Keratinocyte (primary cell): ENCODE results near the gene OTOG. TPM values are rescaled to one million over a fixed set of nuclear protein-coding genes. Genes with fewer than 3 reads are reported as not detected.

ENCODE experiments used
- DNase-seq: peaks from one replicate; pipeline ENCODE4 v3.0.0-alpha.2; 2011; ENCODE audit warnings: low read depth, missing footprints, low spot score
- FAIRE-seq: peaks from 2 replicates; lab custom pipeline; 2011; peaks lifted over from hg19 to GRCh38; lab: Jason Lieb, UNC
- H2AFZ ChIP-seq: 2 replicates; pipeline ENCODE4 v1.6.0; 2012; ENCODE audit warnings: low read length, control low read depth, inconsistent platforms; ENCODE audit not compliant: control insufficient read depth
- H3K27ac ChIP-seq: 2 replicates; pipeline ENCODE4 v1.5.1; 2011; ENCODE audit warnings: low read length; ENCODE audit not compliant: control insufficient read depth, insufficient read depth
- H3K27me3 ChIP-seq: 3 replicates; pipeline ENCODE4 v1.6.0; 2011; ENCODE audit warnings: low read length; ENCODE audit not compliant: control insufficient read depth, insufficient read depth; ENCODE audit errors: extremely low read depth
- H3K36me3 ChIP-seq, 2 experiments: 2 replicates in 1 of 2; 3 replicates in 1 of 2; pipeline ENCODE4 v1.5.1; 2011; ENCODE audit warnings: low read length in 2 of 2, mild to moderate bottlenecking in 1 of 2; ENCODE audit not compliant: control insufficient read depth in 2 of 2, insufficient read depth in 2 of 2; ENCODE audit errors: extremely low read depth in 1 of 2
- H3K4me1 ChIP-seq: 3 replicates; pipeline ENCODE4 v1.5.1; 2011; ENCODE audit warnings: low read length; ENCODE audit not compliant: control insufficient read depth, insufficient read depth; ENCODE audit errors: extremely low read depth
- H3K4me2 ChIP-seq: 3 replicates; pipeline ENCODE4 v1.6.0; 2011; ENCODE audit warnings: low read depth, low read length; ENCODE audit not compliant: control insufficient read depth, insufficient read depth; ENCODE audit errors: extremely low read depth
- H3K4me3 ChIP-seq, 3 experiments: fragments of 200-600 bp in 1 of 3; sonication (generic) in 1 of 3; 2 replicates in 2 of 3; 3 replicates in 1 of 3; pipeline ENCODE4 v1.5.1; 2011 to 2016; ENCODE audit warnings: low read length in 3 of 3, mild to moderate bottlenecking in 3 of 3, control low read depth in 2 of 3, inconsistent platforms in 1 of 3, low read depth in 1 of 3, mixed read lengths in 1 of 3, mixed run types in 1 of 3, moderate library complexity in 1 of 3; ENCODE audit not compliant: control insufficient read depth in 2 of 3, insufficient read depth in 2 of 3; ENCODE audit errors: extremely low read depth in 1 of 3
- H3K79me2 ChIP-seq: 2 replicates; pipeline ENCODE4 v1.6.0; 2012; ENCODE audit warnings: low read length; ENCODE audit not compliant: control insufficient read depth, insufficient read depth
- H3K9ac ChIP-seq: 3 replicates; pipeline ENCODE4 v1.6.0; 2011; ENCODE audit warnings: low read length; ENCODE audit not compliant: control insufficient read depth, insufficient read depth; ENCODE audit errors: extremely low read depth
- H3K9me1 ChIP-seq: 3 replicates; pipeline ENCODE4 v1.6.0; 2011; ENCODE audit warnings: low read length; ENCODE audit not compliant: control insufficient read depth, insufficient read depth; ENCODE audit errors: extremely low read depth
- H3K9me3 ChIP-seq: 2 replicates; pipeline ENCODE4 v1.5.1; 2012; ENCODE audit warnings: low read depth, low read length; ENCODE audit not compliant: control insufficient read depth
- H4K20me1 ChIP-seq: 3 replicates; pipeline ENCODE4 v1.6.0; 2011; ENCODE audit warnings: low read length; ENCODE audit not compliant: control insufficient read depth, insufficient read depth; ENCODE audit errors: extremely low read depth
- CTCF ChIP-seq, 3 experiments: IDR thresholded peaks in 1 of 3; conservative IDR thresholded peaks in 1 of 3; optimal IDR thresholded peaks in 1 of 3; 2 replicates in 2 of 3; 3 replicates in 1 of 3; pipeline versions ENCODE3 to v1.5.1; 2011; ENCODE audit warnings: low read length in 3 of 3, mild to moderate bottlenecking in 3 of 3, moderate library complexity in 2 of 3, control low read depth in 1 of 3, inconsistent platforms in 1 of 3; ENCODE audit not compliant: insufficient read depth in 2 of 3; ENCODE audit errors: extremely low read depth in 1 of 3
- EZH2 ChIP-seq: IDR thresholded peaks from one replicate; pipeline ENCODE4 v1.6.1; 2012; ENCODE audit warnings: inconsistent platforms, mild to moderate bottlenecking, low read length, moderate library complexity
- dilution Hi-C: fragments of 300-500 bp; cut with MboI; formaldehyde crosslinking; loops from one replicate; pipeline ENCODE4 v1.7.0; 2020; ENCODE audit warnings: low sequenced_read_pairs; ENCODE audit not compliant: extremely low pct_ligation_motif_present
- polyA plus RNA-seq, 5 experiments: library from polyadenylated mRNA; depleted of rRNA in 3 of 5; stranded (reverse) in 3 of 5; stranded (forward) in 1 of 5; unstranded in 1 of 5; fragments of >200 nt; gene quantifications; 1 replicate in 1 of 5; 2 replicates in 3 of 5; 3 replicates in 1 of 5; pipeline versions ENCODE4 v1.2.1 to v1.2.3, GENCODE V29; 2011 to 2012; ENCODE audit warnings: missing spikeins in 2 of 5, low read depth in 1 of 5, low replicate concordance in 1 of 5

The OTOG gene
- polyA plus RNA-seq, 1 donor (not counting 4 experiments of a cell fraction or from before 2014, with no cell fraction given), result not detected

- TF ChIP-seq EZH2 (no peak), CTCF (optimal IDR thresholded peaks at IDR 0.05 in 1 of 3, IDR thresholded peaks at IDR 0.05 in 1 of 3, conservative IDR thresholded peaks at IDR 0.05 in 1 of 3; ENCODE audit: extremely low read depth in 1 of 3, insufficient read depth in 2 of 3, low read length in 3 of 3) (no peak)
- H3K27me3 ChIP-seq, result peaks cover 11% of the 10 kb centered on the region
- no peaks in the 10 kb centered on the region for H3K4me1 ChIP-seq
- no peak overlapping the region for H3K9ac ChIP-seq
- no peak overlapping the region for H2AFZ ChIP-seq
- H3K4me2 ChIP-seq, result no peak overlapping the region
- no peaks in the 10 kb centered on the region for H3K9me1 ChIP-seq
- dilution Hi-C loops, result no loop called here
- no peaks in the 10 kb centered on the region for H3K9me3 ChIP-seq
- no peaks in the 10 kb centered on the region for H3K79me2 ChIP-seq
- H3K4me3 ChIP-seq, result no peak overlapping the region
- H4K20me1 ChIP-seq, result no peaks in the 10 kb centered on the region
- H3K36me3 ChIP-seq, result no peaks in the 10 kb centered on the region
- no peak for FAIRE-seq
- H3K27ac ChIP-seq, result no peak overlapping the region
- no peak for DNase-seq
Observed at GRCh38 chr11:17528906-17529843, 17.9 kb upstream of the OTOG start.

- H2AFZ ChIP-seq, result no peak overlapping the region
- no peaks in the 10 kb centered on the region for H4K20me1 ChIP-seq
- no peak overlapping the region for H3K4me3 ChIP-seq
- dilution Hi-C loops, result no loop called here
- no peak overlapping the region for H3K4me2 ChIP-seq
- no peaks in the 10 kb centered on the region for H3K9me3 ChIP-seq
- DNase-seq (no peak), FAIRE-seq (no peak)
- no peak overlapping the region for H3K9ac ChIP-seq
- H3K79me2 ChIP-seq, result no peaks in the 10 kb centered on the region
- no peaks in the 10 kb centered on the region for H3K4me1 ChIP-seq
- peaks cover 11% of the 10 kb centered on the region for H3K27me3 ChIP-seq
- H3K36me3 ChIP-seq, result no peaks in the 10 kb centered on the region
- TF ChIP-seq CTCF (optimal IDR thresholded peaks at IDR 0.05 in 1 of 3, IDR thresholded peaks at IDR 0.05 in 1 of 3, conservative IDR thresholded peaks at IDR 0.05 in 1 of 3; ENCODE audit: extremely low read depth in 1 of 3, insufficient read depth in 2 of 3, low read length in 3 of 3) (no peak), EZH2 (no peak)
- no peaks in the 10 kb centered on the region for H3K9me1 ChIP-seq
- H3K27ac ChIP-seq, result no peak overlapping the region
Observed at GRCh38 chr11:17529844-17530185, 17.2 kb upstream of the OTOG start.
